Fibroblast of gingiva (primary cell): Measurements from ENCODE around the gene OR52K2.
"Not testable (repeated sequence)": the region's sequence is repeated elsewhere in the genome, so short reads cannot be mapped to it uniquely, and the experiment has no call there.

Experiments
- DNase-seq: peaks from one replicate; pipeline ENCODE4 v3.0.0-alpha.2; 2011; ENCODE audit warnings: low read depth

Gene OR52K2

GRCh38 chr11:4448995-4449394 is at the start of gene OR52K2:
Gene OR52K2, plus strand, starts transcription at chr11:4449295. Its CDS starts 45 bp downstream, at chr11:4449340.
- DNase-seq: peak; percentile 5

GRCh38 chr11:4406206-4406605 is 42.9 kb upstream of the OR52K2 start:
- not testable (repeated sequence) for DNase-seq

- no peak for DNase-seq
Measured at GRCh38 chr11:4416306-4416705, 32.8 kb upstream of the OR52K2 start.

GRCh38 chr11:4416816-4417215 is 32.3 kb upstream of the OR52K2 start:
- no peak for DNase-seq

- no peak for DNase-seq
Measured at GRCh38 chr11:4418403-4418802, 30.7 kb upstream of the OR52K2 start.

GRCh38 chr11:4430051-4430450 is 19.0 kb upstream of the OR52K2 start:
- DNase-seq: no peak

- no peak for DNase-seq
Measured at GRCh38 chr11:4433856-4434255, 15.2 kb upstream of the OR52K2 start.

GRCh38 chr11:4436411-4436810 is 12.7 kb upstream of the OR52K2 start:
- DNase-seq: no peak

- DNase-seq: no peak
Measured at GRCh38 chr11:4441515-4441914, 7.6 kb upstream of the OR52K2 start.

GRCh38 chr11:4443232-4443891 is 5.7 kb upstream of the OR52K2 start:
- DNase-seq: no peak

GRCh38 chr11:4453118-4453517 is 4.0 kb downstream of the OR52K2 start:
- no peak for DNase-seq

- no peak for DNase-seq
Measured at GRCh38 chr11:4454021-4454420, 4.9 kb downstream of the OR52K2 start.

GRCh38 chr11:4455419-4455818 is 6.3 kb downstream of the OR52K2 start:
- no peak for DNase-seq

GRCh38 chr11:4459500-4459899 is 10.4 kb downstream of the OR52K2 start:
- DNase-seq: no peak

- no peak for DNase-seq
Measured at GRCh38 chr11:4460151-4460550, 11.1 kb downstream of the OR52K2 start.

GRCh38 chr11:4464216-4465159 is 15.4 kb downstream of the OR52K2 start:
- no peak for DNase-seq

GRCh38 chr11:4465407-4465806 is 16.3 kb downstream of the OR52K2 start:
- no peak for DNase-seq

GRCh38 chr11:4466131-4466870 is 17.2 kb downstream of the OR52K2 start:
- DNase-seq: no peak

GRCh38 chr11:4466871-4467442 is 17.9 kb downstream of the OR52K2 start:
- no peak for DNase-seq

- no peak for DNase-seq
Measured at GRCh38 chr11:4467811-4468606, 18.9 kb downstream of the OR52K2 start.

- no peak for DNase-seq
Measured at GRCh38 chr11:4479644-4480043, 30.5 kb downstream of the OR52K2 start.
